ENCODE data around the gene RNF152.

DNA sequence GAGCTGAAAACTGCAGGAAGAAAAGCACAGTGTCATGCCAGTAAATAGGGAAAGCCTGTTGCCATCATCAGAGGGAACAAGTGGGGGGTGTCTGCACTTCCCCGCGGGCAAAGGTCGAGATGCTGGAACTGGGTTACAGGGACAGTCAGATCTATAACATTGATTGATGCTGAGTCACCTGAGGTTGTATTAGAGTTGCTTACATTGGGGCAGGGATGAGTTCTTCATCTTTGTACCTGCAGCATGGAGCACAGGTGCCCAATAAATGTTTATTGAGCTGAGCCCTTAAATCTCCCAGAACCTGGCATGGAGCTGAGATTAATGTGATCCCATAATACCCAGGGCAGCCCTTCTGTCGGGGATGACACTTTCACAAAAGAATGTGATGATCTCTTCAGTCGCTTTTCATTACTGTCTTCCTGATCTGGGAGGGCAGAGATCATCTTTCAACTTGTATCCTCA is 5.9 kb upstream of the RNF152 start:
- TF ChIP-seq, protein P1, sequence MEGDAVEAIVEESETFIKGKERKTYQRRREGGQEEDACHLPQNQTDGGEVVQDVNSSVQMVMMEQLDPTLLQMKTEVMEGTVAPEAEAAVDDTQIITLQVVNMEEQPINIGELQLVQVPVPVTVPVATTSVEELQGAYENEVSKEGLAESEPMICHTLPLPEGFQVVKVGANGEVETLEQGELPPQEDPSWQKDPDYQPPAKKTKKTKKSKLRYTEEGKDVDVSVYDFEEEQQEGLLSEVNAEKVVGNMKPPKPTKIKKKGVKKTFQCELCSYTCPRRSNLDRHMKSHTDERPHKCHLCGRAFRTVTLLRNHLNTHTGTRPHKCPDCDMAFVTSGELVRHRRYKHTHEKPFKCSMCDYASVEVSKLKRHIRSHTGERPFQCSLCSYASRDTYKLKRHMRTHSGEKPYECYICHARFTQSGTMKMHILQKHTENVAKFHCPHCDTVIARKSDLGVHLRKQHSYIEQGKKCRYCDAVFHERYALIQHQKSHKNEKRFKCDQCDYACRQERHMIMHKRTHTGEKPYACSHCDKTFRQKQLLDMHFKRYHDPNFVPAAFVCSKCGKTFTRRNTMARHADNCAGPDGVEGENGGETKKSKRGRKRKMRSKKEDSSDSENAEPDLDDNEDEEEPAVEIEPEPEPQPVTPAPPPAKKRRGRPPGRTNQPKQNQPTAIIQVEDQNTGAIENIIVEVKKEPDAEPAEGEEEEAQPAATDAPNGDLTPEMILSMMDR (IDR thresholded peaks at IDR 0.05), result no peak
- TF ChIP-seq EZH2 (IDR thresholded peaks at IDR 0.05), result no peak
